Smooth muscle cell (in vitro differentiated cells): ENCODE data around the gene AKAP9. TPM values are rescaled to one million over a fixed set of nuclear protein-coding genes. Genes with fewer than 3 reads are reported as not detected.
A peak's percentile ranks its signal among the peaks of the same experiment; 100 is the strongest.

ENCODE experiments used
- DNase-seq: peaks from one replicate; lab custom pipeline; 2025; ENCODE audit not compliant: unreplicated experiment; lab: John Stamatoyannopoulos, UW
- H2AFZ ChIP-seq: fragments of 200-600 bp; sonication (generic); 2 replicates; pipeline ENCODE4 v1.6.0; 2016; ENCODE audit warnings: antibody characterized with exemption, low read depth, mild to moderate bottlenecking
- H3F3A ChIP-seq: fragments of 200-600 bp; sonication (generic); 2 replicates; pipeline ENCODE4 v1.6.0; 2017; ENCODE audit warnings: antibody characterized with exemption, low read depth
- H3K27ac ChIP-seq: fragments of 200-600 bp; sonication (generic); 2 replicates; pipeline ENCODE4 v1.5.1; 2016; ENCODE audit warnings: low read depth, mild to moderate bottlenecking
- H3K27me3 ChIP-seq: fragments of 200-600 bp; sonication (generic); 2 replicates; pipeline ENCODE4 v1.6.1; 2016; ENCODE audit warnings: low read depth, mild to moderate bottlenecking
- H3K36me3 ChIP-seq: fragments of 200-600 bp; sonication (generic); 2 replicates; pipeline ENCODE4 v1.5.1; 2016; ENCODE audit warnings: low read depth
- H3K4me1 ChIP-seq: fragments of 200-600 bp; sonication (generic); 2 replicates; pipeline ENCODE4 v1.5.1; 2016; ENCODE audit warnings: low read depth
- H3K4me2 ChIP-seq: fragments of 200-600 bp; sonication (generic); 2 replicates; pipeline ENCODE4 v1.6.0; 2016; ENCODE audit warnings: mild to moderate bottlenecking
- H3K4me3 ChIP-seq: fragments of 200-600 bp; sonication (generic); 2 replicates; pipeline ENCODE4 v1.5.1; 2016; ENCODE audit warnings: mild to moderate bottlenecking
- H3K79me2 ChIP-seq: fragments of 200-600 bp; sonication (generic); 2 replicates; pipeline ENCODE4 v1.6.0; 2016; ENCODE audit warnings: low read depth, mild to moderate bottlenecking
- H3K9ac ChIP-seq: fragments of 200-600 bp; sonication (generic); 2 replicates; pipeline ENCODE4 v1.6.0; 2016; ENCODE audit warnings: low read depth
- H3K9me3 ChIP-seq: fragments of 200-600 bp; sonication (generic); replicated peaks from 2 replicates; pipeline ENCODE4 v1.5.1; 2016; ENCODE audit warnings: low read depth
- H4K20me1 ChIP-seq: fragments of 200-600 bp; sonication (generic); 2 replicates; pipeline ENCODE4 v1.6.0; 2016; ENCODE audit warnings: low read depth
- WGBS: methylation state at CpG from one replicate; pipeline ENCODE4 v1.1.7; 2016; ENCODE audit warnings: low lambda C conversion rate; 5-methylcytosine and 5-hydroxymethylcytosine counted together
- polyA plus RNA-seq: library from polyadenylated mRNA; unstranded; fragments of >200 nt; fragmentation: Nextera tagmentation; extraction: Ambion mirVana; gene quantifications from 2 replicates; pipeline ENCODE4 v1.2.1, GENCODE V29; 2016
- total RNA-seq: library from RNA; depleted of rRNA; stranded (reverse); fragments of >200 nt; gene quantifications from 2 replicates; pipeline ENCODE4 v1.2.3, GENCODE V29; 2014
- TF ChIP-seq, protein P1 (sequence below): fragments of 200-600 bp; sonication (generic); IDR thresholded peaks from 2 replicates; pipeline ENCODE4 v1.5.1; 2017; ENCODE audit warnings: borderline replicate concordance, mild to moderate bottlenecking, antibody characterized with exemption; ENCODE audit not compliant: insufficient read depth, poor library complexity, severe bottlenecking

Gene AKAP9
- total and polyA plus RNA-seq, 2 experiments from 2014 or later = 41.7 to 57.8 TPM

GRCh38 chr7:91915401-91916050 is 25.1 kb upstream of the AKAP9 start:
- Histone ChIP-seq H2AFZ (peak overlapping the region; percentile 38), H3K4me1 (no peaks in the 10 kb centered on the region), H3K4me3 (no peak overlapping the region), H4K20me1 (no peaks in the 10 kb centered on the region), H3K27ac (peak overlapping the region; percentile 22), H3K79me2 (no peaks in the 10 kb centered on the region), H3K9ac (no peak overlapping the region), H3K4me2 (peak overlapping the region; percentile 13), H3K9me3 (no peaks in the 10 kb centered on the region), H3F3A (no peaks in the 10 kb centered on the region), H3K36me3 (no peaks in the 10 kb centered on the region), H3K27me3 (no peaks in the 10 kb centered on the region)
- 85% methylated on average over 3 of the region's 3 CpGs for WGBS
- TF ChIP-seq, protein P1, sequence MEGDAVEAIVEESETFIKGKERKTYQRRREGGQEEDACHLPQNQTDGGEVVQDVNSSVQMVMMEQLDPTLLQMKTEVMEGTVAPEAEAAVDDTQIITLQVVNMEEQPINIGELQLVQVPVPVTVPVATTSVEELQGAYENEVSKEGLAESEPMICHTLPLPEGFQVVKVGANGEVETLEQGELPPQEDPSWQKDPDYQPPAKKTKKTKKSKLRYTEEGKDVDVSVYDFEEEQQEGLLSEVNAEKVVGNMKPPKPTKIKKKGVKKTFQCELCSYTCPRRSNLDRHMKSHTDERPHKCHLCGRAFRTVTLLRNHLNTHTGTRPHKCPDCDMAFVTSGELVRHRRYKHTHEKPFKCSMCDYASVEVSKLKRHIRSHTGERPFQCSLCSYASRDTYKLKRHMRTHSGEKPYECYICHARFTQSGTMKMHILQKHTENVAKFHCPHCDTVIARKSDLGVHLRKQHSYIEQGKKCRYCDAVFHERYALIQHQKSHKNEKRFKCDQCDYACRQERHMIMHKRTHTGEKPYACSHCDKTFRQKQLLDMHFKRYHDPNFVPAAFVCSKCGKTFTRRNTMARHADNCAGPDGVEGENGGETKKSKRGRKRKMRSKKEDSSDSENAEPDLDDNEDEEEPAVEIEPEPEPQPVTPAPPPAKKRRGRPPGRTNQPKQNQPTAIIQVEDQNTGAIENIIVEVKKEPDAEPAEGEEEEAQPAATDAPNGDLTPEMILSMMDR = no peak
- no peak for DNase-seq

DNA sequence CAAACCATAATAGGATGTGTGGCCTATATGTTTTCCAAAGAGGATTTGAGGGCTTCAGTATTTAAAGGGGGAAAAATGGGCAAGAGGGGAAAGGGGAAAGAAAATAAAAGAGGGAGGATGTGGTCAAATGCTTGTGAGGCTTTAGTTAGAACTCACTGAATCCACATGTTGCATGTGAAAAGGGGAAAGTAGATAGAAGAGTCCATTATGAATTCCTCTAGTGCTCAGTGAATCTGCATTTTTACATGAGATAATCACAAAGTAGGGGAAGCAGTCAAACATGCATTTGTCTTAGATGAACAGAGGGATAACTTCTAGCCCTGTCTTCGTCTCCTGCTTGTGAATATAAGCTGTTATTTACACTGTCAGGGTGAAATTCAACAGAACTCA is 24.6 kb upstream of the AKAP9 start:
- no peak overlapping the region for H3K4me3 ChIP-seq
- no peaks in the 10 kb centered on the region for H3F3A ChIP-seq
- peak overlapping the region; percentile 13 for H3K4me2 ChIP-seq
- no peak overlapping the region for H3K9ac ChIP-seq
- DNase-seq = no peak
- no peaks in the 10 kb centered on the region for H3K4me1 ChIP-seq
- no peaks in the 10 kb centered on the region for H4K20me1 ChIP-seq
- WGBS = 64% methylated on average over 1 of the region's 1 CpG
- peak overlapping the region; percentile 22 for H3K27ac ChIP-seq
- peak overlapping the region; percentile 38 for H2AFZ ChIP-seq
- no peaks in the 10 kb centered on the region for H3K79me2 ChIP-seq
- no peaks in the 10 kb centered on the region for H3K27me3 ChIP-seq
- no peaks in the 10 kb centered on the region for H3K9me3 ChIP-seq
- TF ChIP-seq, protein P1 = no peak
- no peaks in the 10 kb centered on the region for H3K36me3 ChIP-seq

GRCh38 chr7:91918356-91918755 is 22.3 kb upstream of the AKAP9 start:
- DNase-seq = no peak
- Histone ChIP-seq H3K4me1 (no peaks in the 10 kb centered on the region), H3K79me2 (no peaks in the 10 kb centered on the region), H3K9ac (no peak overlapping the region), H3K27me3 (no peaks in the 10 kb centered on the region), H3K27ac (no peak overlapping the region), H4K20me1 (no peaks in the 10 kb centered on the region), H2AFZ (no peak overlapping the region), H3K9me3 (no peaks in the 10 kb centered on the region), H3K36me3 (no peaks in the 10 kb centered on the region), H3K4me2 (no peak overlapping the region), H3F3A (no peaks in the 10 kb centered on the region), H3K4me3 (no peak overlapping the region)
- WGBS = 86% methylated on average over 1 of the region's 1 CpG
- TF ChIP-seq, protein P1 = no peak

- H3K36me3 ChIP-seq = no peaks in the 10 kb centered on the region
- H3F3A ChIP-seq = no peaks in the 10 kb centered on the region
- H3K27ac ChIP-seq = no peak overlapping the region
- TF ChIP-seq, protein P1 = no peak
- H3K4me3 ChIP-seq = no peak overlapping the region
- no peaks in the 10 kb centered on the region for H3K4me1 ChIP-seq
- WGBS = 78% methylated on average over 4 of the region's 4 CpGs
- no peaks in the 10 kb centered on the region for H3K9me3 ChIP-seq
- H3K27me3 ChIP-seq = no peaks in the 10 kb centered on the region
- DNase-seq = no peak
- H3K9ac ChIP-seq = no peak overlapping the region
- no peaks in the 10 kb centered on the region for H3K79me2 ChIP-seq
- no peak overlapping the region for H3K4me2 ChIP-seq
- no peak overlapping the region for H2AFZ ChIP-seq
- no peaks in the 10 kb centered on the region for H4K20me1 ChIP-seq
Measured at GRCh38 chr7:91922857-91923256, 17.8 kb upstream of the AKAP9 start.
